H1 (cell line): ENCODE data around the gene CFAP61.

Source experiments
- CTCF ChIP-seq, 3 experiments: IDR thresholded peaks; 1 replicate in 2 of 3; 2 replicates in 1 of 3; pipeline versions ENCODE4 v1.5.1 to v1.6.1; 2011; ENCODE audit warnings: low read length in 3 of 3, mild to moderate bottlenecking in 3 of 3, inconsistent platforms in 2 of 3, low read depth in 1 of 3, moderate library complexity in 1 of 3; ENCODE audit not compliant: insufficient read depth in 1 of 3; ENCODE audit errors: control extremely low read depth in 1 of 3
- EGR1 ChIP-seq: IDR thresholded peaks from 2 replicates; pipeline ENCODE4 v1.6.1; 2011; ENCODE audit warnings: low read depth, low read length, borderline replicate concordance
- JUND ChIP-seq: IDR thresholded peaks from 2 replicates; pipeline ENCODE4 v1.6.1; 2011; ENCODE audit warnings: mild to moderate bottlenecking, improper control_type of control experiment, low read length
- POLR2AphosphoS5 ChIP-seq: IDR thresholded peaks from 2 replicates; pipeline ENCODE4 v1.6.1; 2011; ENCODE audit warnings: low read depth, low read length
- RAD21 ChIP-seq, 2 experiments: IDR thresholded peaks in 1 of 2; conservative IDR thresholded peaks in 1 of 2; 2 replicates each; pipeline ENCODE4 v1.6.1; 2011; ENCODE audit warnings: low read depth in 2 of 2, low read length in 2 of 2, improper control_type of control experiment in 1 of 2, inconsistent platforms in 1 of 2, mild to moderate bottlenecking in 1 of 2, moderate library complexity in 1 of 2
- TAF1 ChIP-seq: IDR thresholded peaks from 2 replicates; pipeline ENCODE4 v1.6.1; 2011; ENCODE audit warnings: mild to moderate bottlenecking, low read depth, low read length

- TF ChIP-seq CTCF (IDR thresholded peaks at IDR 0.05; ENCODE audit: control extremely low read depth in 1 of 3, insufficient read depth in 1 of 3, low read depth in 1 of 3, low read length in 3 of 3) (no peak), TAF1 (no peak), RAD21 (IDR thresholded peaks at IDR 0.05 in 1 of 2, conservative IDR thresholded peaks at IDR 0.05 in 1 of 2; ENCODE audit: low read depth in 2 of 2, low read length in 2 of 2) (no peak), POLR2AphosphoS5 (no peak), EGR1 (no peak), JUND (no peak)
These were observed 343.7 kb downstream of the CFAP61 start for GRCh38 chr20:20395903-20396568.
